ENCODE results near the gene TCF25.

- TF ChIP-seq CTCF (optimal IDR thresholded peaks at IDR 0.05 in 1 of 3, IDR thresholded peaks at IDR 0.05 in 1 of 3, conservative IDR thresholded peaks at IDR 0.05 in 1 of 3; ENCODE audit: extremely low read depth in 1 of 3, insufficient read depth in 2 of 3, low read length in 3 of 3) (no peak), EZH2 (IDR thresholded peaks at IDR 0.05; ENCODE audit: low read length) (no peak)
These were observed 34.8 kb downstream of the TCF25 start for GRCh38 chr16:89908236-89908635.
